Measurements from ENCODE around the gene NKAIN1. TPM values are rescaled to one million over a fixed set of nuclear protein-coding genes. Genes with fewer than 3 reads are reported as not detected.

Gene NKAIN1
- total RNA-seq, 1 experiment from 2014 or later, result 1.1 TPM

DNA sequence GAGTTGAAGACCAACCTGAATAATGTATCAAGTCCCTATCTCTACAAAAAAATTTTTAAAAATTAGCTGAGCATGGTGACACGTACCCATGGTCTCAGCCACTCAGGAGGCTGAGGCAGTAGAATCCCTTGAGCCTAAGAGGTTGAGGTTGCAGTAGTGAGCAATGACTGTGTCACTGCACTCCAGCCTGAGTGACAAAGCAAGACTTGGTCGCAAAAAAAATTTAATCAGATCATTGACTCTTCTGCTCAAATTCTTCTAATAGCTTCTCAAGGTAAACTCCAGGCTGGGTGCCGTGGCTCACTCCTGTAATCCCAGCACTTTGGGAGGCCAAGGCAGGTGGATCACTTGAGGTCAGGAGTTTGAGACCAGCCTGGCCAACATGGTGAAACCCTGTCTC is 88.3 kb downstream of the NKAIN1 start (continued):
- TF ChIP-seq TCF7L2 (IDR thresholded peaks at IDR 0.05; ENCODE audit: borderline replicate concordance, extremely low read depth, insufficient read depth, insufficient read length), result no peak
- no peak for TF ChIP-seq SRF (IDR thresholded peaks at IDR 0.05; ENCODE audit: low read depth)
- no peak for TF ChIP-seq RAD21 (IDR thresholded peaks at IDR 0.05; ENCODE audit: low read depth)
- no peak for TF ChIP-seq CBX3 (IDR thresholded peaks at IDR 0.05; ENCODE audit: low read depth)
- TF ChIP-seq YY1 (IDR thresholded peaks at IDR 0.05; ENCODE audit: extremely low read depth, insufficient replicate concordance, low read depth, low read length), result no peak
- TF ChIP-seq EZH2phosphoT487 (IDR thresholded peaks at IDR 0.05; ENCODE audit: borderline replicate concordance), result no peak

DNA sequence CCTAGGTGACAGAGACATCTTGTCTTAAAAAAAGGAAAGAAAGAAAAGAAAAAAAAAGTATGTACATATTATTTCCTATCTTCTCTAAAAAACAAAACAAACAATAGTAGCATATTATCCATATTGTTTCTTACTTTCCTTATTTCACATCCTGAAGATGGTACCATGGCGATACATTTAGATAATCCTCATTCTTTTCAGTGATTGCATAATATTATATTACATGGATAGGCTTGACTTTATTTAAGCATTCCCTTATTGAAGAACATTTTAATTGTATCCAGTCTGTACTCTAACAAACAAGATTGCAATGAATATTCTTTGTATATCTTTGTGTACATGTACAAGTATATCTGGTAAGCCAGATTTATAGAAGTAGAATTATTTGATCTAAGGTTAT is 91.3 kb downstream of the NKAIN1 start:
- ChIA-PET POLR2A (interaction anchor here (0.5 kb wide), 1 partner anchor 67 kb away, joined by 3 read pairs; no protein-coding TSS in a partner anchor), CTCF (no interaction called here), RAD21 (ENCODE audit: low non-redundant PET in 1 of 2, low total read pairs in 2 of 2, uncharacterized antibody in 2 of 2, unreplicated experiment in 2 of 2) (no interaction called here)
- Histone ChIP-seq H3K9ac (ENCODE audit: low read length) (no peak overlapping the region), H3K27ac (ENCODE audit: low read depth, low read length) (no peak overlapping the region), H3K27me3 (ENCODE audit: insufficient read depth, low read length) (no peaks in the 10 kb centered on the region), H3K9me2 (ENCODE audit: insufficient read depth) (no peaks in the 10 kb centered on the region), H3K4me1 (ENCODE audit: control insufficient read depth in 1 of 2, insufficient read depth in 2 of 2, low read length in 2 of 2) (peaks cover 0 to 7% of the 10 kb centered on the region in 2 experiments; a peak in 3 of 4 replicates), H3K36me3 (ENCODE audit: control insufficient read depth in 1 of 2, insufficient read depth in 2 of 2, low read length in 2 of 2) (no peaks in the 10 kb centered on the region), H3K79me2 (ENCODE audit: insufficient read depth, low read length) (no peaks in the 10 kb centered on the region), H3K4me2 (ENCODE audit: low read length) (no peak overlapping the region), H4K20me1 (ENCODE audit: insufficient read depth) (no peaks in the 10 kb centered on the region), H3K4me3 (replicated peaks in 1 of 2; ENCODE audit: low read depth in 1 of 2, low read length in 2 of 2) (no peak overlapping the region), H3K9me3 (ENCODE audit: control insufficient read depth in 1 of 2, insufficient read depth in 1 of 2, low read depth in 1 of 2, low read length in 2 of 2) (no peaks in the 10 kb centered on the region), H2AFZ (ENCODE audit: low read depth, low read length, poor library complexity, severe bottlenecking) (no peak overlapping the region)
- no peak for DNase-seq (ENCODE audit: low read depth, low spot score)
- intact Hi-C loops (cut with micrococcal nuclease), result no loop called here
- no peak for TF ChIP-seq RAD21 (IDR thresholded peaks at IDR 0.05; ENCODE audit: low read depth)
- no peak for ATAC-seq
- no TSS peak for BruUV-seq (replicated peaks)

DNA sequence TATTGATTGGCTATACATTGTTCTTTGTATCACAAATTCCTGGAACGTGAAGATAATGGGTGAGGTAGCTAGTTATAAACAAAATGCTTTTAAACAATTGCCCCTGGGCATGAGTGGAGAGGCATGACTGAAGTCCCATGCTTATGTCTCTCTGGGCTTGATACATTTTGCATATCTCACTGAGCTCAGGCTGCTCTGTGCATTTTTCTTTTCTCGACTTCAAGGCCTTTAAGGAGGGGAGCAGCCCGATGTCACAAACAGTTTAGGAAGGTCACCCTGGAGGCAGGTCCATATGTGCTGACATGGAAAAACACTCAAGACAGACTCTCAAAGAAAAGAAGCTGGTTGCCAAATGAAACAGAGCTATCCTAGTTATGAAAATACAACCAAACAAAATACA is 94.0 kb downstream of the NKAIN1 start:
- no peak for DNase-seq (ENCODE audit: low read depth, low spot score)
- Histone ChIP-seq H3K4me3 (replicated peaks in 1 of 2; ENCODE audit: low read depth in 1 of 2, low read length in 2 of 2) (no peak overlapping the region), H3K79me2 (ENCODE audit: insufficient read depth, low read length) (no peaks in the 10 kb centered on the region), H2AFZ (ENCODE audit: low read depth, low read length, poor library complexity, severe bottlenecking) (no peak overlapping the region), H4K20me1 (ENCODE audit: insufficient read depth) (no peaks in the 10 kb centered on the region), H3K9ac (ENCODE audit: low read length) (no peak overlapping the region), H3K9me3 (ENCODE audit: control insufficient read depth in 1 of 2, insufficient read depth in 1 of 2, low read depth in 1 of 2, low read length in 2 of 2) (no peaks in the 10 kb centered on the region), H3K9me2 (ENCODE audit: insufficient read depth) (no peaks in the 10 kb centered on the region), H3K27me3 (ENCODE audit: insufficient read depth, low read length) (no peaks in the 10 kb centered on the region), H3K4me1 (ENCODE audit: control insufficient read depth in 1 of 2, insufficient read depth in 2 of 2, low read length in 2 of 2) (no peaks in the 10 kb centered on the region), H3K4me2 (ENCODE audit: low read length) (no peak overlapping the region), H3K36me3 (ENCODE audit: control insufficient read depth in 1 of 2, insufficient read depth in 2 of 2, low read length in 2 of 2) (no peaks in the 10 kb centered on the region), H3K27ac (ENCODE audit: low read depth, low read length) (no peak overlapping the region)
- ChIA-PET POLR2A (interaction anchor here (0.6 kb wide), 1 partner anchor 9 kb away, joined by 3 read pairs; no protein-coding TSS in a partner anchor), RAD21 (ENCODE audit: low non-redundant PET in 1 of 2, low total read pairs in 2 of 2, uncharacterized antibody in 2 of 2, unreplicated experiment in 2 of 2) (no interaction called here), CTCF (interaction anchor here (1.5 kb wide), 1 partner anchor 8 kb away, joined by 3 read pairs; no protein-coding TSS in a partner anchor)
- intact Hi-C loops (cut with micrococcal nuclease), result no loop called here
- TF ChIP-seq ELF1 (IDR thresholded peaks at IDR 0.05; ENCODE audit: borderline replicate concordance, low read depth) (no peak), CEBPB (IDR thresholded peaks at IDR 0.05; ENCODE audit: low read depth) (no peak), SRF (IDR thresholded peaks at IDR 0.05; ENCODE audit: low read depth) (no peak)
- TF ChIP-seq, protein P1, sequence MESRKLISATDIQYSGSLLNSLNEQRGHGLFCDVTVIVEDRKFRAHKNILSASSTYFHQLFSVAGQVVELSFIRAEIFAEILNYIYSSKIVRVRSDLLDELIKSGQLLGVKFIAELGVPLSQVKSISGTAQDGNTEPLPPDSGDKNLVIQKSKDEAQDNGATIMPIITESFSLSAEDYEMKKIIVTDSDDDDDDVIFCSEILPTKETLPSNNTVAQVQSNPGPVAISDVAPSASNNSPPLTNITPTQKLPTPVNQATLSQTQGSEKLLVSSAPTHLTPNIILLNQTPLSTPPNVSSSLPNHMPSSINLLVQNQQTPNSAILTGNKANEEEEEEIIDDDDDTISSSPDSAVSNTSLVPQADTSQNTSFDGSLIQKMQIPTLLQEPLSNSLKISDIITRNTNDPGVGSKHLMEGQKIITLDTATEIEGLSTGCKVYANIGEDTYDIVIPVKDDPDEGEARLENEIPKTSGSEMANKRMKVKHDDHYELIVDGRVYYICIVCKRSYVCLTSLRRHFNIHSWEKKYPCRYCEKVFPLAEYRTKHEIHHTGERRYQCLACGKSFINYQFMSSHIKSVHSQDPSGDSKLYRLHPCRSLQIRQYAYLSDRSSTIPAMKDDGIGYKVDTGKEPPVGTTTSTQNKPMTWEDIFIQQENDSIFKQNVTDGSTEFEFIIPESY (IDR thresholded peaks at IDR 0.05; ENCODE audit: extremely low read depth, insufficient replicate concordance, low read length), result no peak
- BruUV-seq (replicated peaks), result no TSS peak
- no peak for ATAC-seq
